HUDEP-2 (cell line): Measurements from ENCODE around the gene MED12.

Source experiments
- DNase-seq, 76 experiments: peaks; one replicate each; lab custom pipeline; 2025; ENCODE audit not compliant: unreplicated experiment in 76 of 76; lab: John Stamatoyannopoulos, UW

The MED12 gene

GRCh38 chrX:71118032-71118984 is at the start of gene MED12:
MED12 (plus strand) TSS chrX:71118596; CDS start chrX:71118755, 159 bp downstream.
- DNase-seq: peak in 73 of 76 experiments; percentile 1 to 80 (median 57)

GRCh38 chrX:71070531-71070930 is 47.9 kb upstream of the MED12 start:
- DNase-seq: no peak

GRCh38 chrX:71081330-71082123 is 36.9 kb upstream of the MED12 start:
- DNase-seq: no peak

GRCh38 chrX:71082124-71082647 is 36.2 kb upstream of the MED12 start:
- DNase-seq: no peak

GRCh38 chrX:71082822-71083221 is 35.6 kb upstream of the MED12 start:
- DNase-seq: no peak

- DNase-seq: no peak
These were observed 32.5 kb upstream of the MED12 start for GRCh38 chrX:71085900-71086299.

GRCh38 chrX:71091263-71091662 is 27.1 kb upstream of the MED12 start:
- peak in 20 of 76 experiments; percentile 1 to 30 (median 6) for DNase-seq

- DNase-seq: peak in 12 of 76 experiments; percentile 0 to 28 (median 4)
These were observed 23.4 kb upstream of the MED12 start for GRCh38 chrX:71095033-71095432.

GRCh38 chrX:71095555-71095980 is 22.8 kb upstream of the MED12 start, which contains the start of gene FOXO4:
FOXO4 (plus strand) TSS chrX:71095851; CDS start chrX:71096529, 678 bp downstream.
- DNase-seq: peak in 74 of 76 experiments; percentile 2 to 86 (median 71)

- peak in 38 of 76 experiments; percentile 11 to 78 (median 58) for DNase-seq
These were observed 22.2 kb upstream of the MED12 start for GRCh38 chrX:71095981-71096759.

- DNase-seq: peak in 1 of 76 experiments; percentile 4
These were observed 21.7 kb upstream of the MED12 start for GRCh38 chrX:71096760-71097032.

GRCh38 chrX:71098302-71098701 is 20.1 kb upstream of the MED12 start:
- peak in 67 of 76 experiments; percentile 0 to 73 (median 35) for DNase-seq

- DNase-seq: no peak
These were observed 19.4 kb upstream of the MED12 start for GRCh38 chrX:71098951-71099506.

GRCh38 chrX:71099736-71100135 is 18.7 kb upstream of the MED12 start:
- DNase-seq: no peak

GRCh38 chrX:71100581-71101505 is 17.6 kb upstream of the MED12 start:
- peak in 1 of 76 experiments; percentile 2 for DNase-seq

GRCh38 chrX:71102292-71102691 is 16.1 kb upstream of the MED12 start:
- DNase-seq: peak in 6 of 76 experiments; percentile 0 to 5 (median 3)

GRCh38 chrX:71103110-71103983 is 15.0 kb upstream of the MED12 start:
- DNase-seq: peak in 71 of 76 experiments; percentile 1 to 78 (median 45)

GRCh38 chrX:71105628-71106027 is 12.8 kb upstream of the MED12 start:
- peak in 2 of 76 experiments; percentile 0 to 1 for DNase-seq
